HG02840 (cell line): Measurements from ENCODE around the gene CYSLTR2.

Experiments used
- ATAC-seq: cut with Tn5 transposase; IDR thresholded peaks from one replicate; pipeline ENCODE4 v1.9.1; 2021; ENCODE audit warnings: mild to moderate bottlenecking, moderate library complexity, moderate number of reproducible peaks; ENCODE audit not compliant: unreplicated experiment, low FRiP score

CYSLTR2 gene, protein sequence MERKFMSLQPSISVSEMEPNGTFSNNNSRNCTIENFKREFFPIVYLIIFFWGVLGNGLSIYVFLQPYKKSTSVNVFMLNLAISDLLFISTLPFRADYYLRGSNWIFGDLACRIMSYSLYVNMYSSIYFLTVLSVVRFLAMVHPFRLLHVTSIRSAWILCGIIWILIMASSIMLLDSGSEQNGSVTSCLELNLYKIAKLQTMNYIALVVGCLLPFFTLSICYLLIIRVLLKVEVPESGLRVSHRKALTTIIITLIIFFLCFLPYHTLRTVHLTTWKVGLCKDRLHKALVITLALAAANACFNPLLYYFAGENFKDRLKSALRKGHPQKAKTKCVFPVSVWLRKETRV

DNA sequence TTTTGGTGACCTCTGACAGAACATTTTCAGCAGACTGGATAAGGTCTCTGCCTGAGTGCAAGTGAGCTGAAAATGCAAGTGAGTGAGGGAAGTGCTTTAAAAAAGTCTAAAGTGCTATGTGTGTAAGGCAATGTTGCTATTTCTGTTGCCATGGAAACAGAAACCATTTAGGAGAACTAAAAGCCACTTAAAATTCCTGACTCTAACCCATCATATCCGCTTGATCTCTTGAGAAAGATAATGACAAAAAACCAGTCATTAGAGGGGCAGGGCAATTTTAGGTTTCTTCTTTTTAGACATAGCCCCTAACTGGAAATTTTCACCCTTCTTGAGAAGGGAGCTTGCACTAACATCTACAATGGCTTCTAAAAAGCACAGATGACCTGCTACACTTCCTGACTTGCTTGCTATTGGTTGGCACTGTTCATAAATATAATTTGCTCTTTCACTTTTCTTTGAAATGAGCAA, at the start of gene CYSLTR2:
CYSLTR2 (plus strand) TSS at position 458 of the 468 bp plus-strand sequence. CDS start 52,889 bp downstream, outside the sequence.
- ATAC-seq, result no peak

- ATAC-seq, result no peak
Observed at GRCh38 chr13:48615049-48615448, 38.7 kb upstream of the CYSLTR2 start.

DNA sequence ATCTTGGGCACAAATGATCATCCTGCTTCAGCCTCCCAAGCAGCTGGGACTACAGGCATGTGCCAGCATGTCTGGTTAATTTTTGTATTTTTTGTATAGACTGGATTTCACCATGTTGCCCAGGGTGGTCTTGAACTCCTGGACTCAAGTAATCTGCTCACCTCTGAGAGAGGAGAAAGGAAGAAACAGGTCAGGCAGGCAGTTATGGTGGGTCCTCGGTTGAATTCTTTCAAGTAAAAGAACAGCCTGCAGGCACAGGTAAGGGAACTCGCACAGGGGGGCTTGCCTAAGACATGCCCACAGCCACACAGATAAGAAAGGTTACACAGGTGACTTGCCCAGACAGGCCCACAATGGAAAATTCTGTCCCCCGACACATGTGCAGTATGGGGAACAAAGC, 34.8 kb upstream of the CYSLTR2 start:
- ATAC-seq, result no peak

GRCh38 chr13:48621056-48621455, 32.7 kb upstream of the CYSLTR2 start:
- ATAC-seq, result no peak

- no peak for ATAC-seq
Observed at GRCh38 chr13:48624016-48624415, 29.7 kb upstream of the CYSLTR2 start.

GRCh38 chr13:48624858-48625257, 28.9 kb upstream of the CYSLTR2 start:
- ATAC-seq, result no peak

DNA sequence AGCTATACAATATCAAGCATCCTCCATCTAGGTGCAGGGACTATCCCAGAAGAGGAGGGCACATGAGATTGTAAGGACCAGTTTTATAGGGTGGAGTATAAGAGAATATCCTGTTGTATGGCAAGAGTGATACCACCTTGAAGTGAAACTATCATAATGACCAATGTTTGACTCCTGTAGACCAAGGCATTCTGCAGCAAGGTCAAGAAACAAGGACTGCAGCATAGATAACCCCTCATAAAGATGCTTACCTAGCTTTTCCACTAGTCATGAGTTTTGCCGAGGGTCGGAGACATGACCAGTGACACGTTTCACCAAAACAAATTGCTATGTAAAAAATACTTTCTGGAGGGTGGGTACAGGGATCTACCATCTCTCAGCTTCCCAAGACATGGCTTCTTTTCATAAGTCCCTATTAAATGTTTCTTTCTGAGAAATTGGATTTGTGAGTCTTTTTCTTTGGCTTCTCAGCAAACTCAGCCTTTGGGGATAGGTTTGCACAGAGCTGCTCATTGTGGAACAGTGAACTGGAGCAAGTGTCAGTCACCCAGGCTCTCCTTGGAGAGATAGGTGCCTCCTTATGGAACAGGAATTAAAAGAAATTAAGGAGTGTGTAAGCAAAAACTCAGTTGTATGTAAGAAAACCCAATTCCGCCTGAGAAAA, 28.2 kb upstream of the CYSLTR2 start:
- ATAC-seq, result no peak

DNA sequence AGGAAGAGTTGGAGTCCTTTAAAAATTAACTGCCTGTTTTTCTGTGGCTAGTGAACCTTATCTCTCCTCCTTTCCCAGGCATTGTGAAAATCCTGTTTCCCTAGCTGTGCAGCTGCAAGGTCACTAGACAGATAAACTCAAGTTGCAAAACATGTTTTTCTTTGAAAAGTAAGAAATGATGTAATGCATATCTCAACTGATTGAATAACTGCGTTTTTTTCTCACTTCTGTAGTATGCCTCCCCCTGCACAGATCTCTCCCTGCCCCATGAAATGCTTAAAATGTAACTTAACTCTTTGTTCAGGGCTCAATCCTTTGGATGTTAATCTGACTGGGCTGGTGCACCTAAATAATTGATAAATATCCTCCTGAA, 27.7 kb upstream of the CYSLTR2 start:
- no peak for ATAC-seq

DNA sequence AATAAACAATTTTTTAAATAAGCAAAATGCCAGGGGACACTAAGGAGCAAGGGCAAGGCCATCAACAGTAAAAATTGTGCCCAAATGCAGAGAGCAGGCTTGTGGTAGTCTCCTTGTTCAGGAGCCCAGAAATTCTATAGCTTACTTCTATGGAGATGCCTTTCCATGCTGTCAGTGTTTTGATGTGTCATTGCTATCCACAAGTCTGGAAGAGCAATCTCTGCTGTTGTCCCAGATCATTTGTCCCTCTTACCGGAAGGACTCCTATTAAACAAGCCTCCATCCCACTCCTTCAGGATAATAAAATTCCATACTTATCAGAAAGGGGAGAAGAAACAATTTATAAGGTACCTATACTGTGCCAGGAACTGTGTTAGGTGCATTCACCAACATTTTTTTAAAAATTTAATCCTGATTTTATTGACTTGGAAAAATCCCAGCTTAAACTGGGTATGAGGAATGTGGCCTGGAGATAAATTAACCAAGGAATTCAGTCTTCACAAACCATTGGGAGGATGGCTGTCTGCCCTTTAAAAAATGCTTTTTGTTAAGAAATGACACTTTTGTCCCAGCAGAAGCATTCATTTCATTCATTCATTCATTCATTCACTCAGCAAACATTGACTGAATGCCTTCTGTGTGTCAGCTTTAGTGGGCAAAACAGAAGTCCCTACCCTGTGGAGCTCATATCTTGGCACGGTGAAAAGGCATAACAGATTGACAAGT, 26.8 kb upstream of the CYSLTR2 start:
- no peak for ATAC-seq

GRCh38 chr13:48629277-48629676, 24.5 kb upstream of the CYSLTR2 start:
- ATAC-seq, result no peak

GRCh38 chr13:48630291-48630690, 23.4 kb upstream of the CYSLTR2 start:
- ATAC-seq, result no peak

DNA sequence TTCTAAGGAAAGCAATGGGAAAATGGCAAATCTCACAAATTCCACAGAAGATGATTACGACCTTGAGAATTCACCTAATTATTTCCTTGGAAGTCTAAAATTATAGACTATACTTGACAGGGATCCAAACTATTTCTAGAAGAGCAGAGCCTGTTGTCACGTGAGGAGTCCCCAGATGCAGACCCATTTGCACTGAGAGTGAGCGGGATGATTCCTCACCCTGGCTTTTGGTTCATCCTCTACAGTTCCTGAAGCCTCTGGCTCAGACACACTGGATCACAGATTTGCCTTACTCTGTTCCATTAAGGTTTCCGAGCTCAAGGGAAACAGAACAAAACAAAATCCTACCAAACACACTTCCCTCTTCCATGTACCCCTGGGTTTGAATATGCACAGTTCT, 23.0 kb upstream of the CYSLTR2 start:
- ATAC-seq, result no peak

DNA sequence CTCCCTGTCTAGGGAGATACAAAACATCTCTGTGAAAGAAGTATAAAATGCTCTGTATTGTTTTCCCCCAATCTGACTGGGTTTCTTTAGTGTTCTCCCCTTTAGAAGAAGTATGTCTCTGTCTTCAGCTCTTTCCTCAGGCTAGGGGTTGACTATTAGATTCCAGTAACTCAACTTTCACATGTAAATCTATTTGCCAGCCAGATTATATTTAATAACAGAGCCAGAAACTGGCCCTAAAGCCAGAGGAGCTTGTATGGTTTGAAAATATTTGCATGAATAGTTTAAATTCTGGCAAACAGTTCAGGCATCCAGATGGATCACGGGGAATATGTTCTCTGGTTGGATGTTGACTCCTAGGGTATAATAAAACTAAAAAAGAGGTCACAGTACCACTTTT, 22.3 kb upstream of the CYSLTR2 start:
- no peak for ATAC-seq

- ATAC-seq, result no peak
Observed at GRCh38 chr13:48633700-48634099, 20.0 kb upstream of the CYSLTR2 start.

DNA sequence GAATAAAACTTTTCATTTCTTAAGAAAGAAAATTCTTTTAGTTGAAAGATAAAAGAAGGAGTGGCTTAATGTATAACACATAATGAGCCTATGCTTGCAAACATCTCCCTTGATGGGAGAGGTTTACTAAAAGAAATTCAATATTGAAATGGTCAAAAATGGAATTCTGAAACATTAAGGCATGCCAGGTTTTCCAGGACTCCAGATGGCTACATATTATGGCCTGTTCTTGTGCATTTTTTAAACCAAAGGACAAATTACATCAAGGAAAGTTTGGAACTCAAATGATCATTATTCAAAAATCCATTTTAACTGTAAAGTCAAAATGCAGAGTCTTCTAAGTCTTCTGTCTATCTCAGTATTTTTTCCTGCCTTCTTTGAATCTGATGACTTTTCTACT, 19.1 kb upstream of the CYSLTR2 start:
- no peak for ATAC-seq

- ATAC-seq, result no peak
Observed at GRCh38 chr13:48635478-48635877, 18.3 kb upstream of the CYSLTR2 start.

DNA sequence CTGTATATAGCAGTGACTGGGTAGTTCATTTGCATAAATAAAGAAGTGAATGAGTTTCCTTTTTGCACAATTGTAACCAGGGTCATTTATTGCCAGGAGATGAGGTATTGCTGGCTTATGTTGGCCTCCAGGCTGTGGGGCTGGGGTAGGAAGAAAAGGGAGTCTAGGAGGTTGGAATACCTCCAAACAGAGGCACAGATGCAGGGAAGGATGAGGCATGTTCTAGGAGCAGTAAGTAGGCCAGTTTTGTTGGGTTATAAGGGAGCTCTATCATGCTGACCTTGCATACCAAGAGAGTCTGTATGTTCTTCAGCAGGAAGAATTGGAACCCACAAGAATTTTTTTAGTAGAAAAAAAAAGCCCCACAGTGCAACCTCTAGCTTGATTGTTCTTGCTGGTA, 17.2 kb upstream of the CYSLTR2 start:
- no peak for ATAC-seq

DNA sequence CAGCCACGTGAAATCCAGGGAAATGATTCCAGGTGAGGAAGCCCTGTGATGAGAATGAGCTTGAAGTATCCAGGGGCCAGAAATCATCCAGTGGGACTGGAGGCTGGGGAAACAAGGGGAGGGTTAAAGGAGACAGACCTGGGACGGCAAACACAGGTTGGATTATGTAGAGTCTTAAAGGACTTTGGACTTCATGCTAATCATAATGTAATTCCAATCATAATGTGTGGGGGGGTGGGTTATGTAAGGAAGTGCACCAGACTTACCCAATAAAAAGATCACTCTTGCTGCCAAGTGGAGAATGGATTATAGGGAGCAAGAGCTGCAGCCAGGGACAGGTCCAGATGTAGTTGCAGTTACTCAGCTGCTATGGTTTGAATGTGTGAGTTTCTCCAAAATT, 16.1 kb upstream of the CYSLTR2 start:
- ATAC-seq, result no peak

- ATAC-seq, result no peak
Observed at GRCh38 chr13:48640767-48641166, 13.0 kb upstream of the CYSLTR2 start.

DNA sequence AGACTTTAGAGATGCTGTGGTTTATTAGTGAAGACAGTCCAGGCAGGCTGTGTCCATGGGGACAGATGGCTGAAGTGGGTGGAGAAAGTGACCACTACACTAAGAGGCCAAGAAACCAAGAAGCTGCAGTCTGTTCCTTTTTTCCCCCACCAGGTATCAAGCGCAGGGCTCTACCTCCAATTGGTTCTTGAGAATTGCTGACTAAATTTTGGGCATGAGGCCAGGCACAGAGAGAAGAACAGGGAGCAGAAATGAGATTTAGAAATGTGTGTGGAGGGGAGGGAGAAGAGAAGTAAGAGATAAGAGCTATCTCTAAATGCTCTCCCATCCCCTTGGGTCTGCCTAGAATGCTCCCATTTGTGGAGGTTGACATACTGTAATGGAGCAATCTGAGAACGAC, 12.3 kb upstream of the CYSLTR2 start:
- no peak for ATAC-seq

- no peak for ATAC-seq
Observed at GRCh38 chr13:48642061-48642460, 11.7 kb upstream of the CYSLTR2 start.
